ENCODE results near the gene SSMEM1. TPM values are rescaled to one million over a fixed set of nuclear protein-coding genes. Genes with fewer than 3 reads are reported as not detected.

SSMEM1 gene
- total and polyA plus RNA-seq, 2 donors = 0.02 TPM; not detected in 1

GRCh38 chr7:130205084-130205947 lies 2.3 kb upstream of the SSMEM1 start, which contains the start of gene TMEM209:
TSS of gene TMEM209 (minus strand) at chr7:130205406. CDS start at chr7:130205375, 31 bp downstream.
- peak within 1 kb of the TSS; percentile 84 to 93 for H3K4me3 ChIP-seq (ENCODE audit: low read length in 2 of 2)
- peaks cover 5 to 8% of the 10 kb centered on the region in 2 donors for H3K4me1 ChIP-seq (ENCODE audit: control insufficient read depth in 2 of 2, insufficient read depth in 2 of 2, low read length in 2 of 2)
- peaks cover 3 to 24% of the 10 kb centered on the region in 2 donors for H3K36me3 ChIP-seq (ENCODE audit: control insufficient read depth in 2 of 2, insufficient read depth in 2 of 2, low read length in 1 of 2)
- H3K27ac ChIP-seq (ENCODE audit: low read depth in 1 of 2, low read length in 1 of 2) = peak within 1 kb of the TSS; percentile 91 to 95
- peak; percentile 91 to 99 (median 96) for DNase-seq (ENCODE audit: low read depth in 6 of 9, low spot score in 9 of 9)
- H3K27me3 ChIP-seq (ENCODE audit: control insufficient read depth in 2 of 2, insufficient read depth in 1 of 2, low read length in 1 of 2) = no peaks in the 10 kb centered on the region
- 15% methylated on average over 44 of the region's 44 CpGs for WGBS
- peaks cover 0 to 1% of the 10 kb centered on the region in 2 donors for H3K9me3 ChIP-seq (ENCODE audit: control insufficient read depth in 2 of 2, insufficient read depth in 1 of 2, low read length in 1 of 2)

DNA sequence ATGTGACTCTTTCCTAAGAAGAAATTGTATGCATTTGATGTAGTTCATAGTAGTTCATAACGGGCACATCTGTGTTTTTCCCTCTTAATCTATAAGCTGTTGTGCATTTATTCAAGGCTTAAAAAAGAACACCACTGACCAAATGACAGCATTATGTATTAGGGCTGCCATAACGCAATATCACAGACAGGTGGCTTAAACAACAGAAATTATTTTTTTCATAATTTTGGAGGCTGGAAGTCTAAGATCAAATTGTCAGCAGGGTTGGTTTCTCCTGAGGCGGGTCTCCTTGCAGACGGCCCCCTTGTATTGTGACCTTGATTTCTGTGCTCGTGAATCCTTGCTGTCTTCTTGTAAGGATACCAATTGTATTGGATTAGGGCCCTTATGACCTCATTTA lies 627 bp upstream of the SSMEM1 start:
- H3K4me3 ChIP-seq (ENCODE audit: low read length in 2 of 2) = no peak overlapping the region
- H3K27ac ChIP-seq (ENCODE audit: low read depth in 1 of 2, low read length in 1 of 2) = no peak overlapping the region
- WGBS = 98% methylated on average over 5 of the region's 5 CpGs
- H3K27me3 ChIP-seq (ENCODE audit: control insufficient read depth in 2 of 2, insufficient read depth in 1 of 2, low read length in 1 of 2) = no peaks in the 10 kb centered on the region
- H3K9me3 ChIP-seq (ENCODE audit: control insufficient read depth in 2 of 2, insufficient read depth in 1 of 2, low read length in 1 of 2) = peaks cover 0 to 1% of the 10 kb centered on the region in 2 donors
- DNase-seq (ENCODE audit: low read depth in 6 of 9, low spot score in 9 of 9) = no peak
- H3K4me1 ChIP-seq (ENCODE audit: control insufficient read depth in 2 of 2, insufficient read depth in 2 of 2, low read length in 2 of 2) = peaks cover 5 to 8% of the 10 kb centered on the region in 2 donors
- H3K36me3 ChIP-seq (ENCODE audit: control insufficient read depth in 2 of 2, insufficient read depth in 2 of 2, low read length in 1 of 2) = peaks cover 0 to 12% of the 10 kb centered on the region in 2 donors

GRCh38 chr7:130208516-130208915 lies 856 bp downstream of the SSMEM1 start:
- 95% methylated on average over 2 of the region's 2 CpGs for WGBS
- Histone ChIP-seq H3K9me3 (ENCODE audit: control insufficient read depth in 2 of 2, insufficient read depth in 1 of 2, low read length in 1 of 2) (peaks cover 0 to 1% of the 10 kb centered on the region in 2 donors), H3K36me3 (ENCODE audit: control insufficient read depth in 2 of 2, insufficient read depth in 2 of 2, low read length in 1 of 2) (peaks cover 0 to 4% of the 10 kb centered on the region in 2 donors), H3K4me1 (ENCODE audit: control insufficient read depth in 2 of 2, insufficient read depth in 2 of 2, low read length in 2 of 2) (peaks cover 5 to 8% of the 10 kb centered on the region in 2 donors), H3K4me3 (ENCODE audit: low read length in 2 of 2) (no peak overlapping the region), H3K27ac (ENCODE audit: low read depth in 1 of 2, low read length in 1 of 2) (no peak overlapping the region), H3K27me3 (ENCODE audit: control insufficient read depth in 2 of 2, insufficient read depth in 1 of 2, low read length in 1 of 2) (no peaks in the 10 kb centered on the region)
- DNase-seq (ENCODE audit: low read depth in 6 of 9, low spot score in 9 of 9) = no peak

- WGBS = 93% methylated on average over 5 of the region's 5 CpGs
- no peak overlapping the region for H3K27ac ChIP-seq (ENCODE audit: low read depth in 1 of 2, low read length in 1 of 2)
Measured at GRCh38 chr7:130210181-130210935, 2.7 kb downstream of the SSMEM1 start.

DNA sequence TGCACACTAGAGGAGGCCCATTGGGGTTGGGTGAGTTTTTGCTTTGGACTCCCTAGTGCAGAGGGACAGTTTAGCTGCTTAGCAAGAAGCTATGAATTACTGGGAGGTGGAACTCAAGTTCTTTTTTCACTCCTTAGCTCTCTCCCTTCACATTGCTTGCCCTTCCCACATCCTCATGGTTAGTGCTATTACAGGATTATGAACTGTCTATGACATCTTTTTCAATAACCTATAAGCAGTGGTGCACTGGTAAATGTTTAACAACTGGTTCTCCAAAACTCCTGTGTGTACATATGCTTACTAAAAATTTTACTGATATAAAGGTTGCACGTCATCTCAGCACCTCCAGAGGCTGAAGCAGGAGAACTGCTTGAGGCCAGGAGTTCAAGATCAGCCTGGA lies 6.2 kb downstream of the SSMEM1 start:
- Histone ChIP-seq H3K9me3 (ENCODE audit: control insufficient read depth in 2 of 2, insufficient read depth in 1 of 2, low read length in 1 of 2) (no peaks in the 10 kb centered on the region), H3K4me1 (ENCODE audit: control insufficient read depth in 2 of 2, insufficient read depth in 2 of 2, low read length in 2 of 2) (no peaks in the 10 kb centered on the region), H3K36me3 (ENCODE audit: control insufficient read depth in 2 of 2, insufficient read depth in 2 of 2, low read length in 1 of 2) (no peaks in the 10 kb centered on the region), H3K27ac (ENCODE audit: low read depth in 1 of 2, low read length in 1 of 2) (no peak overlapping the region), H3K4me3 (ENCODE audit: low read length in 2 of 2) (no peak overlapping the region), H3K27me3 (ENCODE audit: control insufficient read depth in 2 of 2, insufficient read depth in 1 of 2, low read length in 1 of 2) (no peaks in the 10 kb centered on the region)
- 100% methylated on average over 1 of the region's 1 CpG for WGBS
- no peak for DNase-seq (ENCODE audit: low read depth in 6 of 9, low spot score in 9 of 9)

More at GRCh38 chr7:130210181-130210935, 2.7 kb downstream of the SSMEM1 start:
- no peaks in the 10 kb centered on the region for H3K36me3 ChIP-seq (ENCODE audit: control insufficient read depth in 2 of 2, insufficient read depth in 2 of 2, low read length in 1 of 2)
- H3K27me3 ChIP-seq (ENCODE audit: control insufficient read depth in 2 of 2, insufficient read depth in 1 of 2, low read length in 1 of 2) = no peaks in the 10 kb centered on the region
- H3K4me3 ChIP-seq (ENCODE audit: low read length in 2 of 2) = no peak overlapping the region
- H3K9me3 ChIP-seq (ENCODE audit: control insufficient read depth in 2 of 2, insufficient read depth in 1 of 2, low read length in 1 of 2) = no peaks in the 10 kb centered on the region
- no peak for DNase-seq (ENCODE audit: low read depth in 6 of 9, low spot score in 9 of 9)
- peaks cover 5% of the 10 kb centered on the region in 2 donors for H3K4me1 ChIP-seq (ENCODE audit: control insufficient read depth in 2 of 2, insufficient read depth in 2 of 2, low read length in 2 of 2)

- no peak overlapping the region for H3K27ac ChIP-seq (ENCODE audit: low read depth in 1 of 2, low read length in 1 of 2)
- H3K4me1 ChIP-seq (ENCODE audit: control insufficient read depth in 2 of 2, insufficient read depth in 2 of 2, low read length in 2 of 2) = no peaks in the 10 kb centered on the region
- no peaks in the 10 kb centered on the region for H3K9me3 ChIP-seq (ENCODE audit: control insufficient read depth in 2 of 2, insufficient read depth in 1 of 2, low read length in 1 of 2)
- H3K4me3 ChIP-seq (ENCODE audit: low read length in 2 of 2) = no peak overlapping the region
- no peak for DNase-seq (ENCODE audit: low read depth in 6 of 9, low spot score in 9 of 9)
- 96% methylated on average over 9 of the region's 9 CpGs for WGBS
- no peaks in the 10 kb centered on the region for H3K36me3 ChIP-seq (ENCODE audit: control insufficient read depth in 2 of 2, insufficient read depth in 2 of 2, low read length in 1 of 2)
- no peaks in the 10 kb centered on the region for H3K27me3 ChIP-seq (ENCODE audit: control insufficient read depth in 2 of 2, insufficient read depth in 1 of 2, low read length in 1 of 2)
Measured at GRCh38 chr7:130216025-130216424, 8.4 kb downstream of the SSMEM1 start.

DNA sequence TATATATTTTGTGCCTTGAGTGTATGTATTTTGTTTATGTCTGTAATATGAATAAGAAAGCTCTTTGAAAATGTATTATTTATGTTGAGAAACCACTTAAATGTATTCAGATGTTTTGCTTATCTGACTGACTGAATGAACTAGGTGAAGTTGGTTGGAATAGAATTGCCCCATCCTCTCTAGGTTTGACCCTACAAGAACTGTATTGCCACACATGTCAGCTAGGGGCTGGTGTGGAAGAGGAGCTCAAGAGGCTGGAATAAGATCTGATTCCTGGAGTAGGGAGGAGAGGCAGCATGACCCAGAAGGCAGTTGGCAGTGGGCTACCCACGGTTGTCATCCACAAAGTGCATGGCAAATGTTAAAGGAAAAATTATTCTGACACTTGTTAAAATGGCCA lies 9.1 kb downstream of the SSMEM1 start:
- Histone ChIP-seq H3K36me3 (ENCODE audit: control insufficient read depth in 2 of 2, insufficient read depth in 2 of 2, low read length in 1 of 2) (no peaks in the 10 kb centered on the region), H3K4me1 (ENCODE audit: control insufficient read depth in 2 of 2, insufficient read depth in 2 of 2, low read length in 2 of 2) (no peaks in the 10 kb centered on the region)
- WGBS = 93% methylated on average over 1 of the region's 1 CpG

GRCh38 chr7:130218806-130219620 lies 11.4 kb downstream of the SSMEM1 start:
- H3K9me3 ChIP-seq (ENCODE audit: control insufficient read depth in 2 of 2, insufficient read depth in 1 of 2, low read length in 1 of 2) = no peaks in the 10 kb centered on the region
- H3K36me3 ChIP-seq (ENCODE audit: control insufficient read depth in 2 of 2, insufficient read depth in 2 of 2, low read length in 1 of 2) = no peaks in the 10 kb centered on the region
- no peaks in the 10 kb centered on the region for H3K27me3 ChIP-seq (ENCODE audit: control insufficient read depth in 2 of 2, insufficient read depth in 1 of 2, low read length in 1 of 2)
- no peak overlapping the region for H3K4me3 ChIP-seq (ENCODE audit: low read length in 2 of 2)
- 98% methylated on average over 5 of the region's 5 CpGs for WGBS
- no peak overlapping the region for H3K27ac ChIP-seq (ENCODE audit: low read depth in 1 of 2, low read length in 1 of 2)
- DNase-seq (ENCODE audit: low read depth in 6 of 9, low spot score in 9 of 9) = no peak
- no peaks in the 10 kb centered on the region for H3K4me1 ChIP-seq (ENCODE audit: control insufficient read depth in 2 of 2, insufficient read depth in 2 of 2, low read length in 2 of 2)

More for the DNA sequence above, 9.1 kb downstream of the SSMEM1 start:
- H3K27me3 ChIP-seq (ENCODE audit: control insufficient read depth in 2 of 2, insufficient read depth in 1 of 2, low read length in 1 of 2) = no peaks in the 10 kb centered on the region
- no peaks in the 10 kb centered on the region for H3K9me3 ChIP-seq (ENCODE audit: control insufficient read depth in 2 of 2, insufficient read depth in 1 of 2, low read length in 1 of 2)
- H3K4me3 ChIP-seq (ENCODE audit: low read length in 2 of 2) = no peak overlapping the region
- H3K27ac ChIP-seq (ENCODE audit: low read depth in 1 of 2, low read length in 1 of 2) = no peak overlapping the region
- no peak for DNase-seq (ENCODE audit: low read depth in 6 of 9, low spot score in 9 of 9)
